ENCODE data around the gene TIRAP.

GRCh38 chr11:126290887-126291286, 8.0 kb downstream of the TIRAP start:
- no peak for TF ChIP-seq CTCF (IDR thresholded peaks at IDR 0.05)
- TF ChIP-seq POLR2A (IDR thresholded peaks at IDR 0.05) = no peak
